CD4-positive, alpha-beta T cell treated with Interleukin-17A for 1 hour (primary cell): ENCODE data around the gene ZBTB16.

ENCODE experiments used
- DNase-seq: peaks from one replicate; pipeline ENCODE4 v3.0.0-alpha.2; 2020

Gene ZBTB16

GRCh38 chr11:114133548-114134329, 74.2 kb downstream of the ZBTB16 start:
- no peak for DNase-seq

- DNase-seq: no peak
These were observed 75.4 kb downstream of the ZBTB16 start for GRCh38 chr11:114134870-114135269.

- peak; percentile 15 for DNase-seq
These were observed 76.2 kb downstream of the ZBTB16 start for GRCh38 chr11:114135737-114136151.

GRCh38 chr11:114136686-114137640, 77.5 kb downstream of the ZBTB16 start:
- no peak for DNase-seq

- DNase-seq: no peak
These were observed 78.3 kb downstream of the ZBTB16 start for GRCh38 chr11:114137838-114138237.

- no peak for DNase-seq
These were observed 78.9 kb downstream of the ZBTB16 start for GRCh38 chr11:114138411-114138810.

GRCh38 chr11:114140826-114141225, 81.3 kb downstream of the ZBTB16 start:
- DNase-seq: no peak

GRCh38 chr11:114141863-114142580, 82.5 kb downstream of the ZBTB16 start:
- DNase-seq: no peak

- DNase-seq: no peak
These were observed 83.2 kb downstream of the ZBTB16 start for GRCh38 chr11:114142707-114143106.

GRCh38 chr11:114145166-114145775, 85.8 kb downstream of the ZBTB16 start:
- DNase-seq: no peak

GRCh38 chr11:114147375-114148012, 88.0 kb downstream of the ZBTB16 start:
- DNase-seq: no peak

- DNase-seq: no peak
These were observed 88.5 kb downstream of the ZBTB16 start for GRCh38 chr11:114148013-114148382.

- DNase-seq: no peak
These were observed 90.3 kb downstream of the ZBTB16 start for GRCh38 chr11:114149689-114150407.

GRCh38 chr11:114150671-114151070, 91.2 kb downstream of the ZBTB16 start:
- DNase-seq: no peak

- no peak for DNase-seq
These were observed 92.1 kb downstream of the ZBTB16 start for GRCh38 chr11:114151631-114152030.

- DNase-seq: no peak
These were observed 92.7 kb downstream of the ZBTB16 start for GRCh38 chr11:114152162-114152561.

- no peak for DNase-seq
These were observed 93.3 kb downstream of the ZBTB16 start for GRCh38 chr11:114152785-114153184.

- no peak for DNase-seq
These were observed 93.7 kb downstream of the ZBTB16 start for GRCh38 chr11:114153224-114153623.

- no peak for DNase-seq
These were observed 94.9 kb downstream of the ZBTB16 start for GRCh38 chr11:114154271-114155047.

- no peak for DNase-seq
These were observed 95.6 kb downstream of the ZBTB16 start for GRCh38 chr11:114155116-114155515.

GRCh38 chr11:114156131-114156581, 96.6 kb downstream of the ZBTB16 start:
- no peak for DNase-seq
